T-cell (primary cell): ENCODE results near the gene DMBT1. TPM values are rescaled to one million over a fixed set of nuclear protein-coding genes. Genes with fewer than 3 reads are reported as not detected.

Experiments used
- ATAC-seq, 4 experiments: fragments of 200-7000 bp in 3 of 4; fragments of 150-1000 bp in 1 of 4; cut with Tn5 transposase; replicated peaks in 1 of 4; 1 replicate in 3 of 4; 2 replicates in 1 of 4; pipeline ENCODE4 v1.10.0; 2021; ENCODE audit warnings: moderate library complexity in 3 of 4, mild to moderate bottlenecking in 2 of 4, moderate number of reproducible peaks in 1 of 4
- CTCF ChIA-PET, 2 donors: fragments of 300-600 bp; sonication (Branson Sonifier 250); formaldehyde crosslinking; loops; one replicate each; lab custom pipeline; 2022; ENCODE audit warnings: antibody characterized with exemption in 2 of 2; lab: Charles Lee
- POLR2A ChIA-PET, 2 donors: fragments of 300-600 bp; sonication (Branson Sonifier 250); formaldehyde crosslinking; loops; one replicate each; lab custom pipeline; 2022; ENCODE audit warnings: antibody characterized with exemption in 2 of 2; lab: Charles Lee
- DNase-seq, 35 experiments: peaks; one replicate each; pipeline versions ENCODE4 v3.0.0 to v3.0.0-alpha.2; 2013 to 2023
- H3K27ac ChIP-seq: one replicate; pipeline ENCODE4 v1.5.1; 2013; ENCODE audit warnings: low read length
- H3K27me3 ChIP-seq, 2 experiments: replicated peaks in 1 of 2; 1 replicate in 1 of 2; 2 replicates in 1 of 2; pipeline versions ENCODE4 v1.6.1 to v1.7.0; 2013; ENCODE audit warnings: low read length in 1 of 2, mixed read lengths in 1 of 2; ENCODE audit not compliant: control insufficient read depth in 2 of 2, insufficient read depth in 2 of 2; ENCODE audit errors: extremely low read depth in 1 of 2
- H3K36me3 ChIP-seq, 2 donors: 1 replicate in 1 of 2; 2 replicates in 1 of 2; pipeline versions ENCODE4 v1.6.1 to v1.7.0; 2013; ENCODE audit warnings: low read length in 1 of 2; ENCODE audit not compliant: control insufficient read depth in 2 of 2, insufficient read depth in 1 of 2; ENCODE audit errors: extremely low read depth in 1 of 2
- H3K4me1 ChIP-seq, 2 experiments: 1 replicate in 1 of 2; 2 replicates in 1 of 2; pipeline versions ENCODE4 v1.6.1 to v1.7.0; 2013; ENCODE audit warnings: low read length in 2 of 2, mixed read lengths in 1 of 2; ENCODE audit not compliant: insufficient read depth in 2 of 2, control insufficient read depth in 1 of 2; ENCODE audit errors: extremely low read depth in 1 of 2
- H3K4me3 ChIP-seq, 2 donors: 1 replicate in 1 of 2; 2 replicates in 1 of 2; pipeline versions ENCODE4 v1.5.1 to v1.7.0; 2013; ENCODE audit warnings: mild to moderate bottlenecking in 2 of 2, low read length in 1 of 2, moderate library complexity in 1 of 2; ENCODE audit not compliant: control insufficient read depth in 1 of 2; ENCODE audit errors: extremely low read depth in 1 of 2
- H3K9me3 ChIP-seq: 2 replicates; pipeline ENCODE4 v1.7.0; 2013
- H3K27ac Mint-ChIP-seq, 2 donors: one replicate each; pipeline ENCODE4 v1.8.0; 2020 to 2021; ENCODE audit warnings: mild to moderate bottlenecking in 2 of 2, mixed read lengths in 2 of 2
- H3K27me3 Mint-ChIP-seq, 2 donors: one replicate each; pipeline ENCODE4 v1.8.0; 2021 to 2022; ENCODE audit warnings: mixed read lengths in 2 of 2
- H3K36me3 Mint-ChIP-seq: one replicate; pipeline ENCODE4 v1.8.0; 2021; ENCODE audit warnings: mixed read lengths
- H3K4me1 Mint-ChIP-seq, 3 donors: one replicate each; pipeline ENCODE4 v1.8.0; 2020 to 2022; ENCODE audit warnings: mixed read lengths in 3 of 3, mild to moderate bottlenecking in 1 of 3
- H3K4me3 Mint-ChIP-seq, 3 donors: one replicate each; pipeline ENCODE4 v1.8.0; 2020 to 2022; ENCODE audit warnings: mild to moderate bottlenecking in 3 of 3, mixed read lengths in 3 of 3, moderate library complexity in 3 of 3
- H3K9me3 Mint-ChIP-seq, 3 donors: one replicate each; pipeline ENCODE4 v1.8.0; 2020 to 2022; ENCODE audit warnings: mixed read lengths in 3 of 3
- WGBS: methylation state at CpG from one replicate; pipeline ENCODE4 v1.1.5; 2013; ENCODE audit warnings: missing lambda C conversion rate; ENCODE audit not compliant: insufficient coverage; 5-methylcytosine and 5-hydroxymethylcytosine counted together
- total RNA-seq, 35 experiments: library from RNA in 6 of 35; stranded (reverse) in 6 of 35; fragments of 120-200 nt in 1 of 35; gene quantifications; one replicate each; pipeline versions ENCODE4 v1.2.1 to v1.2.4 and lab custom pipeline; 2013 to 2026

Gene DMBT1
- total RNA-seq, 5 donors from 2014 or later (not counting 1 experiment from before 2014, with no cell fraction given), result 0.10 to 0.18 (median 0.13) TPM; not detected in 2

- peaks cover 2 to 4% of the 10 kb centered on the region in 2 donors for H3K27me3 Mint-ChIP-seq
- Histone ChIP-seq H3K36me3 (no peaks in the 10 kb centered on the region), H3K4me1 (peaks cover 0 to 47% of the 10 kb centered on the region in 2 experiments), H3K27ac (peak overlapping the region; percentile 65), H3K4me3 (no peak overlapping the region), H3K9me3 (no peaks in the 10 kb centered on the region), H3K27me3 (no peaks in the 10 kb centered on the region)
- ChIA-PET CTCF (interaction anchor here (0.6 to 2.2 kb wide), 2 partner anchors 24 kb away, joined by 3 to 7 read pairs; no protein-coding TSS in a partner anchor), POLR2A (interaction anchor here in 1 of 2 donors (0.6 kb wide), 1 partner anchor 28 kb away, joined by 9 read pairs; no protein-coding TSS in a partner anchor)
- no peaks in the 10 kb centered on the region for H3K36me3 Mint-ChIP-seq
- peak overlapping the region; percentile 11 to 38 for H3K27ac Mint-ChIP-seq
- peaks cover 37 to 59% (median 41%) of the 10 kb centered on the region in 3 donors for H3K4me1 Mint-ChIP-seq
- H3K4me3 Mint-ChIP-seq, result peak overlapping the region in 1 of 3 donors; percentile 10
- ATAC-seq (peak; percentile 43 to 61 (median 60)), DNase-seq (peak in 1 of 35 experiments; percentile 42)
- H3K9me3 Mint-ChIP-seq, result no peaks in the 10 kb centered on the region
- WGBS, result no CpG with 5 or more reads among the region's 4 CpGs
Measured at GRCh38 chr10:122541541-122542002, 19.0 kb upstream of the DMBT1 start.

GRCh38 chr10:122543676-122544445 lies 16.7 kb upstream of the DMBT1 start:
- Histone ChIP-seq H3K27ac (peak overlapping the region; percentile 47), H3K4me1 (peaks cover 0 to 47% of the 10 kb centered on the region in 2 experiments), H3K4me3 (no peak overlapping the region), H3K9me3 (no peaks in the 10 kb centered on the region), H3K36me3 (no peaks in the 10 kb centered on the region), H3K27me3 (no peaks in the 10 kb centered on the region)
- ChIA-PET POLR2A (no interaction called here), CTCF (no interaction called here)
- Mint-ChIP-seq H3K27ac (peak overlapping the region in 1 of 2 donors; percentile 68), H3K4me1 (peaks cover 37 to 61% (median 41%) of the 10 kb centered on the region in 3 donors), H3K27me3 (peaks cover 2 to 4% of the 10 kb centered on the region in 2 donors), H3K4me3 (peak overlapping the region in 1 of 3 donors; percentile 8), H3K9me3 (no peaks in the 10 kb centered on the region), H3K36me3 (no peaks in the 10 kb centered on the region)
- no peak for DNase-seq
- 88% methylated on average over 10 of the region's 10 CpGs for whole genome bisulfite sequencing
- ATAC-seq, result no peak

GRCh38 chr10:122544493-122544892 lies 16.1 kb upstream of the DMBT1 start:
- POLR2A ChIA-PET, result no interaction called here
- no peaks in the 10 kb centered on the region for H3K9me3 ChIP-seq
- Mint-ChIP-seq H3K4me3 (no peak overlapping the region), H3K27me3 (peaks cover 0 to 2% of the 10 kb centered on the region in 2 donors), H3K36me3 (no peaks in the 10 kb centered on the region), H3K4me1 (peaks cover 37 to 59% (median 41%) of the 10 kb centered on the region in 3 donors), H3K9me3 (no peaks in the 10 kb centered on the region), H3K27ac (peak overlapping the region in 1 of 2 donors; percentile 68)
- H3K4me1 ChIP-seq, result peaks cover 0 to 49% of the 10 kb centered on the region in 2 experiments
- CTCF ChIA-PET, result no interaction called here
- peak overlapping the region; percentile 67 for H3K27ac ChIP-seq
- H3K4me3 ChIP-seq, result no peak overlapping the region
- H3K36me3 ChIP-seq, result no peaks in the 10 kb centered on the region
- DNase-seq (peak in 14 of 35 experiments; percentile 7 to 55 (median 20)), ATAC-seq (peak in 3 of 4 experiments; percentile 36 to 51 (median 42))
- no peaks in the 10 kb centered on the region for H3K27me3 ChIP-seq
- 56% methylated on average over 3 of the region's 8 CpGs for WGBS

- Histone ChIP-seq H3K4me3 (no peak overlapping the region), H3K9me3 (no peaks in the 10 kb centered on the region), H3K27ac (no peak overlapping the region), H3K27me3 (no peaks in the 10 kb centered on the region), H3K36me3 (no peaks in the 10 kb centered on the region), H3K4me1 (peaks cover 0 to 46% of the 10 kb centered on the region in 2 experiments)
- H3K4me3 Mint-ChIP-seq, result no peak overlapping the region
- peaks cover 0 to 2% of the 10 kb centered on the region in 2 donors for H3K27me3 Mint-ChIP-seq
- DNase-seq (no peak), ATAC-seq (no peak)
- CTCF ChIA-PET, result no interaction called here
- H3K9me3 Mint-ChIP-seq, result no peaks in the 10 kb centered on the region
- H3K27ac Mint-ChIP-seq, result no peak overlapping the region
- no peaks in the 10 kb centered on the region for H3K36me3 Mint-ChIP-seq
- WGBS, result 87% methylated on average over 8 of the region's 8 CpGs
- POLR2A ChIA-PET, result no interaction called here
- H3K4me1 Mint-ChIP-seq, result peaks cover 37 to 58% (median 45%) of the 10 kb centered on the region in 3 donors
Measured at GRCh38 chr10:122546242-122546641, 14.3 kb upstream of the DMBT1 start.

GRCh38 chr10:122548407-122549085 lies 12.0 kb upstream of the DMBT1 start:
- no peaks in the 10 kb centered on the region for H3K36me3 Mint-ChIP-seq
- Histone ChIP-seq H3K36me3 (no peaks in the 10 kb centered on the region), H3K27me3 (no peaks in the 10 kb centered on the region), H3K4me3 (no peak overlapping the region), H3K9me3 (no peaks in the 10 kb centered on the region), H3K27ac (no peak overlapping the region), H3K4me1 (peaks cover 0 to 41% of the 10 kb centered on the region in 2 experiments)
- WGBS, result 90% methylated on average over 6 of the region's 11 CpGs
- no peaks in the 10 kb centered on the region for H3K9me3 Mint-ChIP-seq
- peaks cover 0 to 2% of the 10 kb centered on the region in 2 donors for H3K27me3 Mint-ChIP-seq
- CTCF ChIA-PET, result interaction anchor here in 1 of 2 donors (1.3 kb wide), 1 partner anchor 17 kb away, joined by 4 read pairs; no protein-coding TSS in a partner anchor
- H3K27ac Mint-ChIP-seq, result peak overlapping the region in 1 of 2 donors; percentile 13
- no peak overlapping the region for H3K4me3 Mint-ChIP-seq
- ATAC-seq, result no peak
- DNase-seq, result no peak
- POLR2A ChIA-PET, result no interaction called here
- peaks cover 20 to 48% (median 29%) of the 10 kb centered on the region in 3 donors for H3K4me1 Mint-ChIP-seq

- DNase-seq, result no peak
- Mint-ChIP-seq H3K36me3 (no peaks in the 10 kb centered on the region), H3K4me1 (peaks cover 15 to 37% (median 21%) of the 10 kb centered on the region in 3 donors), H3K27ac (peak overlapping the region in 1 of 2 donors; percentile 23), H3K4me3 (no peak overlapping the region), H3K27me3 (no peaks in the 10 kb centered on the region), H3K9me3 (no peaks in the 10 kb centered on the region)
- no peaks in the 10 kb centered on the region for H3K36me3 ChIP-seq
- H3K4me3 ChIP-seq, result no peak overlapping the region
- POLR2A ChIA-PET, result interaction anchor here in 1 of 2 donors (0.6 kb wide), 1 partner anchor 52 kb away, joined by 3 read pairs; no protein-coding TSS in a partner anchor
- no peak overlapping the region for H3K27ac ChIP-seq
- ATAC-seq, result no peak
- CTCF ChIA-PET, result no interaction called here
- WGBS, result 100% methylated on average over 1 of the region's 2 CpGs
- H3K4me1 ChIP-seq, result peaks cover 0 to 30% of the 10 kb centered on the region in 2 experiments
- no peaks in the 10 kb centered on the region for H3K27me3 ChIP-seq
- H3K9me3 ChIP-seq, result no peaks in the 10 kb centered on the region
Measured at GRCh38 chr10:122549636-122550035, 10.9 kb upstream of the DMBT1 start.
